Measurements from ENCODE around the gene SYMPK. TPM values are rescaled to one million over a fixed set of nuclear protein-coding genes. Genes with fewer than 3 reads are reported as not detected.

Gene SYMPK
- total RNA-seq, 1 donor, result 37.1 TPM

DNA sequence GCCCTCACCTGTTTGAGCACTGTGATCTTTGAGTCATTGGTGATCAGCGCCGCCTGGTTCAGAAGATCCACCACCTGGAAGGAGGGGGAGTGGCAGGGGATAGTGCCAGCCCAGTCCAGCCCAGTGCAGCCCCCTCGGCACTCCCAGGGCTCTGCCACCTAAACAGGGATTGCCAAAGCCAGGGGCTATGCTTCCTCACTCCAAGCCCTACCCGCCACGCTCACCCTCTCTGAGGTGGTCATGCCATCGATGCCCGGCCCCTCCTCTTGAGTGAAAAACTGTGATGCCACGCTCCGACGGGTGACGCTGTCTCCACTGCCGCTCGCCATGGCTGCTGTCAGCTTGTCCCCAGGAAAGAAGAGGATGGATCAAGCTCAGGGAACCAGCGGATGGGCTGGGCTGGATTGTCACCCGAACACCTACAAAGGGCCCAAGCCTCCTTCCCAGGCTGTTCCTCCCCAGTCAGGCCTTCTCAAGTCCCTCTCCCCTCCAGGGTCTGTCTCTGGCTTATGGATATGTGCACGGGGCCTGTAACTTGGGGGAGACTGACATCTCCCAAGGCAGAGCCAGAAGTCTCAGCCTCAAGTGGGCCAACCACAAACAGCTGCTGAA is 8.7 kb downstream of the SYMPK start:
- no peak for DNase-seq (ENCODE audit: low read depth)
- no peak overlapping the region for H3K4me3 ChIP-seq (ENCODE audit: low read depth, low read length)
- TF ChIP-seq, protein P1, sequence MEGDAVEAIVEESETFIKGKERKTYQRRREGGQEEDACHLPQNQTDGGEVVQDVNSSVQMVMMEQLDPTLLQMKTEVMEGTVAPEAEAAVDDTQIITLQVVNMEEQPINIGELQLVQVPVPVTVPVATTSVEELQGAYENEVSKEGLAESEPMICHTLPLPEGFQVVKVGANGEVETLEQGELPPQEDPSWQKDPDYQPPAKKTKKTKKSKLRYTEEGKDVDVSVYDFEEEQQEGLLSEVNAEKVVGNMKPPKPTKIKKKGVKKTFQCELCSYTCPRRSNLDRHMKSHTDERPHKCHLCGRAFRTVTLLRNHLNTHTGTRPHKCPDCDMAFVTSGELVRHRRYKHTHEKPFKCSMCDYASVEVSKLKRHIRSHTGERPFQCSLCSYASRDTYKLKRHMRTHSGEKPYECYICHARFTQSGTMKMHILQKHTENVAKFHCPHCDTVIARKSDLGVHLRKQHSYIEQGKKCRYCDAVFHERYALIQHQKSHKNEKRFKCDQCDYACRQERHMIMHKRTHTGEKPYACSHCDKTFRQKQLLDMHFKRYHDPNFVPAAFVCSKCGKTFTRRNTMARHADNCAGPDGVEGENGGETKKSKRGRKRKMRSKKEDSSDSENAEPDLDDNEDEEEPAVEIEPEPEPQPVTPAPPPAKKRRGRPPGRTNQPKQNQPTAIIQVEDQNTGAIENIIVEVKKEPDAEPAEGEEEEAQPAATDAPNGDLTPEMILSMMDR (IDR thresholded peaks at IDR 0.05; ENCODE audit: insufficient read depth, low read depth, low read length), result no peak

DNA sequence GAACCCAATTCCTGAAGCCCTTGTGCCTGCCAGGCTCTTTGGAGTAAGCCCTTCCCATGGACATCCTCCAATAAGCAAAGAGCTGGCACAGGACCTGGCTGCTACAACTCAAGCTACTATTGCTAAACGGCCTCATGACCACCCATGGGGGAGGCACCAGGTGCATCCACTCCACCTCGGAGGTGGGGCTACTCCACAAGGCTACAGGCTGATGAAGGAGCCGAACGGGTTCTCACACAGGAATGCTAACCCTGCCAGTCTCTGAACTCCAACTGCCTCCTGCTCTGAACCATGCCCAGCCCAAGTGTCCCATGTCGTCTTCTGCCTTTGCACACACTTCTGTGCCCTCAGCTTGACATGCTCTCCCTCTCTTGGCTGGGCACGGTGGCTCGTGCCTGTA is 10.0 kb downstream of the SYMPK start:
- TF ChIP-seq, protein P1 (IDR thresholded peaks at IDR 0.05; ENCODE audit: insufficient read depth, low read depth, low read length), result no peak
- no peak for DNase-seq (ENCODE audit: low read depth)
- H3K4me3 ChIP-seq (ENCODE audit: low read depth, low read length), result no peak overlapping the region

DNA sequence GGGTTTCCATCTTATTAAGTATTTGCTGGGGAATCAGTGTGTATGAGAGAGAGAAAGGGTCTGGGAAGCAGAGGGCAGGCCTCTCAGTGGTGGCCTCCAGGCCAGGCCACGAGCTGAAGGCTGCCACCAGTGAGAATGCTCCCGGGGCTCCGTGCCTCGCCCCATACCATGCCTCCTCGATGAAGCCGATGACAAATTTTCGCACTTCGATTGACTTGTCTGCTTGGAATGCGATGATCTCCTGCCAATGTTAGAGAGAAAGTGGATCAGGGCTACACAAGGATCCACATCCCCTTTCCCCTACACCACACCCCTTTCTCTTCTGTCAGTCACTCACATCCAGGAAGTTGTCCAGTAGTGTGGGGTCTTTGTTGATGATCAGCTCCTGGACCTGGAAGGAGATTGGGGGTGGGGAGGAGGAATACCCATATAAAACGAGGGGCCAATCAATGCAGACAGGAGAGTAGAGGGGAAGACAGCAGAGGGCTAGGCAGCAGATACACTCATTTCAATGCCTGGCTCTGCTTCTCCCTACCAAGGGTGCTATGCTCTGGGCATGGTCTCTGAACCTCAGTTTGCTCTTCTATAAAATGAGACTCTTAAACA is 10.7 kb downstream of the SYMPK start:
- no peak for DNase-seq (ENCODE audit: low read depth)
- TF ChIP-seq, protein P1 (IDR thresholded peaks at IDR 0.05; ENCODE audit: insufficient read depth, low read depth, low read length), result no peak
- H3K4me3 ChIP-seq (ENCODE audit: low read depth, low read length), result no peak overlapping the region

DNA sequence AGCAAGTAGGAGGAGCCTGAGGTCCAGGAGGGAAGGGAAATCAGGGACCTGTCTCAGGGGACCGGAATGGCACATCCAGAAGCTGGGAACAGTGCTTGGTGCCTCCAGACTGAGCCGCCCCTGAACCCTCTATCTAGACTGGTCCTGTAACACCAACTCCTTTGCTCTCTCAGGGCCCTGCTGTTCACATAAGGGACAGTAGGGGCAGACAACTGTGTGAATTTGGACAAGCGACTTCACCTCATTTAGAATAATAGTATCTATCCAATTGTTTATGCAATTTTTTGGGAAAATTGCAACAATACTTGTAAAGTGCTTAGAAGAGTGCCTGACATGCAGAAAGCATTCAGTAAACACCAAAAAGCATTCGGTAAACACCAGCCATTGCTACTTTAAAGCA is 14.0 kb downstream of the SYMPK start:
- TF ChIP-seq, protein P1 (IDR thresholded peaks at IDR 0.05; ENCODE audit: insufficient read depth, low read depth, low read length), result peak; percentile 34

DNA sequence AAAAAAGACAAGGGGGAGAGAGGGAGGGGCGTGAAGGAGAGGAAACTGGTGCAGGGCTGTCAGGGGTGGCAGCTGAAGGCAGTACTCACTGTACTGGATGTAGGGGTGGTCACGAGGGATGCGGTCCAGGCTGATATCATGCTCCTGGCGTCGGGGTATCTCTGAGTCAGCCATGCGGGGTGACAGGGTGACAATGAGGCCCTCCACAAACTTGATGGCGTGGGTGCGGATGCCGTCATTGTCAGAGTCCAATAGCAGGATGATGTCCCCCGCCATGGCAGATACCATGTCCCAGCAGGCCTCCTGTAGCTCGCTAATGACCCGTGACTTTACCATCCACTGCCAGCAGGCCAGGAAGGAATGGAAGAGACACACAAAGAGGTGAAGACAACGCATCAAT is 15.3 kb downstream of the SYMPK start:
- no peak overlapping the region for H3K4me3 ChIP-seq (ENCODE audit: low read depth, low read length)
- TF ChIP-seq, protein P1 (IDR thresholded peaks at IDR 0.05; ENCODE audit: insufficient read depth, low read depth, low read length), result no peak
- no peak for DNase-seq (ENCODE audit: low read depth)

More for the DNA sequence above, 14.0 kb downstream of the SYMPK start:
- no peak for DNase-seq (ENCODE audit: low read depth)
- no peak overlapping the region for H3K4me3 ChIP-seq (ENCODE audit: low read depth, low read length)

DNA sequence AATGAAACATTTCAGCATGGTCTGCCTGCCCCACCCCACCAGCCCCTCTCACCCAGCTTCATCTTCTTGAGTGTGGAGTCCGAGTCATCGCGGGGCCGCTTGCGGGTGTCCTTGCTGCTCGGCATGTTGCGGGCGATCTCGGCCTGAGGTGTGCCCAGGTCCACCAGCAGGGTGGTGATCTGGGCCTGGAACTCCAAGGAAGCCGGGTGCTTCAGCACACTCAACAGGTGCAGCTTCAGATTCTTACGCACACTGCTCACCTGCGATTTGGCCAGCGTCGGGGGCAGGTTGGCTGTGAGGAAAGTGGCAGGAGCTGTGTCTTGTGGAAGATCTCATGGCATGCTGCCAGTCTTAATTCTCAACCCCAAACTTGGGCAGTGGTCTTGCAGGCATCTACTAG is 20.7 kb downstream of the SYMPK start:
- H3K4me3 ChIP-seq (ENCODE audit: low read depth, low read length), result no peak overlapping the region
- TF ChIP-seq, protein P1 (IDR thresholded peaks at IDR 0.05; ENCODE audit: insufficient read depth, low read depth, low read length), result no peak
- no peak for DNase-seq (ENCODE audit: low read depth)

DNA sequence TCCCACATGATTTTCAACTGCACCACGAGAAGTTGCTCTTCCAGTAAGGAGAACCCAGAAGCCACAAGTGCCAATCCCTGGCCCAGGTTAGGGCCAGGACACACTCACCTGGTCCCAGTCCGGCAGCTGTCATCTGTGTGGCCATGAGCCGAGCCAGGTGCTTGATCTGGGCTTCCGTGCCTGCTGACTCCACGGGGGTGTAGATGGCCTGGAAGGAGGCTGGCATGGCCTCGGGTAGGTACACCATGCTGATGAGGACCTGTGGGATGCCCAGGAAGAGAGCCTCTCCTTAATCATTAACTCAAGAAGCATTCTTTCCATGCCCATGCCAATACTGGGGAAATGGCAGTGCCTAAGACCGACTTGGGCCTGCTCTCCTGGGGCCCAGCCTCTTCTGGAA is 28.0 kb downstream of the SYMPK start:
- H3K4me3 ChIP-seq (ENCODE audit: low read depth, low read length), result no peak overlapping the region
- TF ChIP-seq, protein P1 (IDR thresholded peaks at IDR 0.05; ENCODE audit: insufficient read depth, low read depth, low read length), result no peak
- DNase-seq (ENCODE audit: low read depth), result no peak
